Measurements from ENCODE around the gene FTMT. TPM values are rescaled to one million over a fixed set of nuclear protein-coding genes. Genes with fewer than 3 reads are reported as not detected.

FTMT gene
- total and polyA plus RNA-seq, 2 of the 4 experiments (the other 2 are of a cell fraction): not detected

Other genes with a start within 250 kb of the FTMT start
- gene SRFBP1, start 110.1 kb downstream of the FTMT start, total RNA-seq (2012; rRNA removed): 8.1 and 16.4 TPM in 2 replicates
- gene SRFBP1, start 110.1 kb downstream of the FTMT start, polyA plus RNA-seq (2012; rRNA removed): 2.4 and 3.3 TPM in 2 replicates
- gene LOX, start 226.4 kb downstream of the FTMT start, total RNA-seq (2012; rRNA removed): 261 and 277 TPM in 2 replicates
- gene LOX, start 226.4 kb downstream of the FTMT start, polyA plus RNA-seq (2012; rRNA removed): 662 and 737 TPM in 2 replicates

Data from IMR-90 (cell line).